Activated CD8-positive, alpha-beta memory T cell treated with anti-CD3 and anti-CD28 coated beads, Interleukin-2, amount 50 U/mL, for 48 hours (primary cell): ENCODE data around the gene SHE.

Experiments
- DNase-seq: peaks from one replicate; pipeline ENCODE4 v3.0.0-alpha.2; 2020

The SHE gene

GRCh38 chr1:154443274-154444013 lies 58.8 kb downstream of the SHE start:
- no peak for DNase-seq

- no peak for DNase-seq
Measured at GRCh38 chr1:154442006-154442740, 60.0 kb downstream of the SHE start.

DNA sequence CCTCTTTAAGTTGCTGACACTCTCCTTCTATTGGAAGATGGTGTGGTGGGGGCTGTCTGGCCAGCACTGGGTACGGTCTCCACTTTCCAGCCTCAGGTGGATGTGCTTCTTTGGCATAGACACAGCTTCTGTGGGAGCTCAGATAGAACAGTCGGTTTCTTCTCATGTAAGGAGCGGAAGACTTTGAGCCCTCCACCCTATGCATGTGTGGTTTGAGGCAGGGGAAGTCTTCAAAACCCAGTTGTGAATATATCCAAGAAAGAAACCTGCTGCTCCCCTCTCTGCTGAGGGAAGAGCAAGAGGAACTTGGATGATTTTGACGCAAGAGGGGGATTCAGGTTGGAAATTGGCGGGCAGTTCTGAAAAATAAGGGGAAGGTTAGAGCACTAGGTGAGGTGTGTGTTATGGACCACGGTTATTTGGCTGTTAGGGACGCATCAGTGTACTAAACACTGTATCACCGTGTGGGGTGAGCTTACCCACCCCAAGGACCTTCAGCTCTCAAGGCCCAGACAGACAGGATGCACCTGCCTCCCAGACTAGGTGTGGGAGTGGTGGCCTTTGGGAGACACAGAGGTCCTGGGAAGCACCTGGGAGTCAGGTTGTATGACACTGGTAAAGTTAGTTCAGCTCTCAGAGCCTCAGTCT lies 60.8 kb downstream of the SHE start:
- no peak for DNase-seq

GRCh38 chr1:154440036-154440804 lies 62.0 kb downstream of the SHE start:
- DNase-seq: no peak

DNA sequence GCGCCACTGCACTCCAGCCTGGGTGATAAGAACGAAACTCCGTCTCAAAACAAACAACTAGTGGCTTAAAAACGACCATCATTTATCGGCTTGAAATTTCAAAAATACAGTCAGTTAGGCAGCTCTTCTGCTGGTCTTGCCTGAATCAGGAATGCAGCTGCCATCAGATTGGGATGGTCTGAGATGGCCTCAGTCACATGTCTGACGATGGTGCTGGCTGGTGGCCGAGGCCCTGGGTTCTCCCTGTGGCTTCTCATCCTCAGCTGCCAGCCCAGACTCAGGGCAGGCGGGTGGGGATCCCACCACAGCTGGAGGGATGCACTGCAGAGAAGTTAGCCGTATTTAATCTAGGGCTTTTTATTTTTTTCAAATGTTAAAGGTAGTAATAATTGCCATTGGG lies 65.8 kb downstream of the SHE start:
- DNase-seq: no peak

DNA sequence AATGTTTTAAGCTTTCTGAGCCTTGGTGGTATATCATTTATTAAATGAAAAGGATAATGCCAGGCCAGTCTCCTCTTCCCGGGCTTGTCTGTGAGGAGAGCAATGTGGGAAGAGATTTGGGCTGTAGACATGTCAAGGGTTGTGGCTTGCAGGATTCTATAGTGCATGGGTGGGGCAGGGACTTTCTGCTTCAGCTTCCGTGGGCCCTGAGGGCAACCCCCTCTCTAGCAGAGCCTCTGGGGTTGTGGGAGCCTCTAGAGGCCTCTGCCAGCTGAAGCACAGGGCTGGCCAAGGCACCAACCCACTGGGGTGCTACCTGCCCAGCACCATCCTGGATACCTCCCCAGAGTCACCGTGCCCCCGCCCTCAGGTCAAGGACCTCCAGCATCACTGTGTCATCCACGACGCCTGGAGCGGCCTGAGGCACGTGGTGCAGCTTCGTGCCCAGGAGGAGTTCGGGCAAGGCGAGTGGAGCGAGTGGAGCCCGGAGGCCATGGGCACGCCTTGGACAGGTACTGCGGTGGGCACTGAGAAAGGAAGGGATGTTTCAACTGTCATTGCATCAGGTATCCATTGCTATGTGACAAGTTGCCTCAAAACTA lies 66.5 kb downstream of the SHE start:
- DNase-seq: no peak

GRCh38 chr1:154434346-154435085 lies 67.7 kb downstream of the SHE start:
- no peak for DNase-seq

DNA sequence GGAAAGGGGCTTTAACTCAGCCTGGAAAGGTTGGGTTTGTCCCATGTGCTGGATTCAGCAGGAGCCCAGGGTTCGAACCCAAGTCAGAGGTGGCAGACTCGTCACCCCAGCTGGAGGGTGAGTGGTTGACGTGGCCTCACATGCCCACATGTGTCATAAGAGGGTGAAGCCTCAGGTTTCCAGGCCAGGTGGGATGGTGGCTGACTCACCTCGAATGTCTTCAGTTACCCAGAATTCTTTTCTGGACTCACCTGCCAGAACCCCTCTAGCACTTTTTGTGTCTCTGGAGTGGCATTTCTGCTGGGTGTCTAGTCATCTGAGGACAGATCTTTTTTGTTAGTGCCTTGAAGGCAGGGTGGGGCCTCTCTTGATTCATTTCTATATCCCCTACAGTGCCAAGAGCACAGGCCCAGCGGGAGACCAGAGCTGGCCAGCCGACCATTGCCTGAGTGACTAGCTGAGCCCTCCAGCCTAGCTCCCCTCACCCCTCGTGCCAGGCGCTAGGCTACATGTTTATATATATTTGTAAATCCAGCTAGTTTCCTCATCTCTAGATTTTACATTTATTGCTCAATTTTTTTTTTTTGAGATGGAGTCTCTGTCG lies 68.9 kb downstream of the SHE start:
- no peak for DNase-seq

DNA sequence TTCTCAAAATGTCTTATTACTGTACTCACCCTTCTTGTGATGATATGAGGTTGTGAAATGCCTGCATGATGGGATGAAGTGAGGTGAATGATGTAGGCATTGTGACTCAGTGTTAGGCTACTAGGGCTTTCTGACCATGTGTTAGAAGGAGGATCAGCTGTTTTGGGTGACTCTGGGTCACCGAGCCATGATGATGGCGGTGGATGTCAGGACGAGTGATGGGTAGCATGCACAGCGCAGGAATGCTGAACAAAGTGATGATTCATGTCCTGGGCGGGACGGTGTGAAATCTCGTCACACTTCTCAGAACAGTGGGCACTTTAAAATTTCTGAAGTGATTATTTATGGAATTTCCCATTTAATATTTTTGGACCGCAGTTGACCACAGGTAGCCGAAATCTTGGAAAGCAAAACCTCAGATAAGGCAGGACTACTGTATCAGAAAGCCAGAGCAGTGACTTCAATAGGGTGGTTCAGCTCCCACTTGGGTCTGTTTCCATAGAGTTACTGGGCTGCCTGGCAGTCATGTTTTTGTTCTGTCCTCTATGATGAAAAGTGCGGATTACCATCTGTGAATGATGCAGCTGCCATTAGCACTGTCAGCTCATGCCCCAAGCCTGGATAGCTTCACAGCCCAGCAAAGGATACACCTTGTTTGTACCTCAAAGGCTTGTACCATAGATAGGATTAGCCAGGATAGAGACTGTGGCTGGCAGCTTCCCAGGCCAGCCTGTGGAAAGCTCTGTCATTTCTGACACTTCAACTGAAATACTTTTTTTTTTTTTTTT lies 70.4 kb downstream of the SHE start:
- DNase-seq: no peak

DNA sequence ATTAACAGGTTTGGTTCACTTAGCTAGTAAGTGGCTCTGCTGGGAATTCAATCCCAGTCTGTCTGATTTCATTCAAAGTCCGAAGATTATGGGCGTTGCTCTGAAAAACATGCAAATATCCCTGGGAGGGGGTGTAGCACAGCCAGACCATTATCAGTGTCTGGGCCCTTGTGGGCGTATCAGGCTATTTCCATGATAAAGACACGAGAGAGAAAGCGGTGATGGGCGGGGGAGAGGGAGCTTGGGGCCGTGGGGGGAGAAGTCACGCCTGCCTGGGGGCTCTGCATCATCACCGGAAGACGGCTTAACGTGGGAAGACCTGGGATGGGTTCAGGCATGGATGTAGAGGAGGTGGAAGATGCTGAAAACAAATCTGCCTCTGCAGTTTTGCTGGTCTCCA lies 71.3 kb downstream of the SHE start:
- DNase-seq: no peak

GRCh38 chr1:154429841-154430611 lies 72.2 kb downstream of the SHE start:
- no peak for DNase-seq
